Measurements from ENCODE around the gene CRABP1.
A peak's percentile ranks its signal among the peaks of the same experiment; 100 is the strongest.

Gene CRABP1

GRCh38 chr15:78347586-78348543 is 7.7 kb downstream of the CRABP1 start:
- no peak for TF ChIP-seq EZH2 (IDR thresholded peaks at IDR 0.05)
- TF ChIP-seq POLR2AphosphoS5 (IDR thresholded peaks at IDR 0.05; ENCODE audit: borderline replicate concordance, low read depth, low read length): no peak; the same call in 1 of the 2 replicates
- no peak for TF ChIP-seq FOXP2 (optimal IDR thresholded peaks at IDR 0.05; ENCODE audit: control extremely low read depth, extremely low read length, insufficient read depth)
- DNase-seq (ENCODE audit: low read depth, low spot score): peak; percentile 55
- peak overlapping the region; percentile 28 for H3K4me3 ChIP-seq
- no peaks in the 10 kb centered on the region; the same call in 1 of the 2 replicates for H3K36me3 ChIP-seq (ENCODE audit: insufficient read depth, low read length)
- no peak overlapping the region for H3K9ac ChIP-seq (ENCODE audit: insufficient read length)
- H3K9me3 ChIP-seq (ENCODE audit: low read depth, low read length): no peaks in the 10 kb centered on the region
- H3K27ac ChIP-seq: peak overlapping the region; percentile 92

GRCh38 chr15:78350058-78350457 is 9.9 kb downstream of the CRABP1 start:
- Histone ChIP-seq H3K36me3 (ENCODE audit: insufficient read depth, low read length) (no peaks in the 10 kb centered on the region), H3K4me3 (no peak overlapping the region), H3K9me3 (ENCODE audit: low read depth, low read length) (no peaks in the 10 kb centered on the region), H3K27ac (no peak overlapping the region), H3K9ac (ENCODE audit: insufficient read length) (no peak overlapping the region)
- no peak for DNase-seq (ENCODE audit: low read depth, low spot score)
- TF ChIP-seq EZH2 (IDR thresholded peaks at IDR 0.05) (no peak), FOXP2 (optimal IDR thresholded peaks at IDR 0.05; ENCODE audit: control extremely low read depth, extremely low read length, insufficient read depth) (no peak)

GRCh38 chr15:78351539-78351938 is 11.4 kb downstream of the CRABP1 start:
- DNase-seq (ENCODE audit: low read depth, low spot score): no peak
- H3K4me3 ChIP-seq: no peak overlapping the region
- no peak overlapping the region for H3K9ac ChIP-seq (ENCODE audit: insufficient read length)

GRCh38 chr15:78353093-78353492 is 12.9 kb downstream of the CRABP1 start:
- Histone ChIP-seq H3K27ac (no peak overlapping the region), H3K4me3 (no peak overlapping the region), H3K9ac (ENCODE audit: insufficient read length) (no peak overlapping the region), H3K36me3 (ENCODE audit: insufficient read depth, low read length) (no peaks in the 10 kb centered on the region), H3K9me3 (ENCODE audit: low read depth, low read length) (no peaks in the 10 kb centered on the region)
- no peak for DNase-seq (ENCODE audit: low read depth, low spot score)
- TF ChIP-seq FOXP2 (optimal IDR thresholded peaks at IDR 0.05; ENCODE audit: control extremely low read depth, extremely low read length, insufficient read depth): no peak
- no peak for TF ChIP-seq EZH2 (IDR thresholded peaks at IDR 0.05)
- no peak for TF ChIP-seq POLR2AphosphoS5 (IDR thresholded peaks at IDR 0.05; ENCODE audit: borderline replicate concordance, low read depth, low read length)

More at GRCh38 chr15:78351539-78351938, 11.4 kb downstream of the CRABP1 start:
- TF ChIP-seq POLR2AphosphoS5 (IDR thresholded peaks at IDR 0.05; ENCODE audit: borderline replicate concordance, low read depth, low read length) (no peak), EZH2 (IDR thresholded peaks at IDR 0.05) (no peak), FOXP2 (optimal IDR thresholded peaks at IDR 0.05; ENCODE audit: control extremely low read depth, extremely low read length, insufficient read depth) (no peak)
- H3K27ac ChIP-seq: no peak overlapping the region
- no peaks in the 10 kb centered on the region for H3K36me3 ChIP-seq (ENCODE audit: insufficient read depth, low read length)
- H3K9me3 ChIP-seq (ENCODE audit: low read depth, low read length): no peaks in the 10 kb centered on the region

- Histone ChIP-seq H3K4me3 (no peak overlapping the region), H3K9me3 (ENCODE audit: low read depth, low read length) (no peaks in the 10 kb centered on the region), H3K36me3 (ENCODE audit: insufficient read depth, low read length) (no peaks in the 10 kb centered on the region), H3K27ac (no peak overlapping the region), H3K9ac (ENCODE audit: insufficient read length) (no peak overlapping the region)
- no peak for DNase-seq (ENCODE audit: low read depth, low spot score)
- TF ChIP-seq FOXP2 (optimal IDR thresholded peaks at IDR 0.05; ENCODE audit: control extremely low read depth, extremely low read length, insufficient read depth) (no peak), POLR2AphosphoS5 (IDR thresholded peaks at IDR 0.05; ENCODE audit: borderline replicate concordance, low read depth, low read length) (no peak), EZH2 (IDR thresholded peaks at IDR 0.05) (no peak)
Measured at GRCh38 chr15:78355177-78355576, 15.0 kb downstream of the CRABP1 start.

- Histone ChIP-seq H3K9ac (ENCODE audit: insufficient read length) (no peak overlapping the region), H3K27ac (no peak overlapping the region), H3K36me3 (ENCODE audit: insufficient read depth, low read length) (no peaks in the 10 kb centered on the region), H3K9me3 (ENCODE audit: low read depth, low read length) (no peaks in the 10 kb centered on the region), H3K4me3 (no peak overlapping the region)
- no peak for TF ChIP-seq POLR2AphosphoS5 (IDR thresholded peaks at IDR 0.05; ENCODE audit: borderline replicate concordance, low read depth, low read length)
- no peak for TF ChIP-seq FOXP2 (optimal IDR thresholded peaks at IDR 0.05; ENCODE audit: control extremely low read depth, extremely low read length, insufficient read depth)
- no peak for TF ChIP-seq EZH2 (IDR thresholded peaks at IDR 0.05)
- no peak for DNase-seq (ENCODE audit: low read depth, low spot score)
Measured at GRCh38 chr15:78358102-78358870, 18.1 kb downstream of the CRABP1 start.

GRCh38 chr15:78359041-78359808 is 19.1 kb downstream of the CRABP1 start:
- no peak for TF ChIP-seq POLR2AphosphoS5 (IDR thresholded peaks at IDR 0.05; ENCODE audit: borderline replicate concordance, low read depth, low read length)
- no peak for TF ChIP-seq FOXP2 (optimal IDR thresholded peaks at IDR 0.05; ENCODE audit: control extremely low read depth, extremely low read length, insufficient read depth)
- no peak for TF ChIP-seq EZH2 (IDR thresholded peaks at IDR 0.05)
- Histone ChIP-seq H3K9me3 (ENCODE audit: low read depth, low read length) (no peaks in the 10 kb centered on the region), H3K4me3 (no peak overlapping the region), H3K27ac (peak overlapping the region; percentile 8; the same call in 1 of the 2 replicates), H3K36me3 (ENCODE audit: insufficient read depth, low read length) (no peaks in the 10 kb centered on the region), H3K9ac (ENCODE audit: insufficient read length) (no peak overlapping the region)
- no peak for DNase-seq (ENCODE audit: low read depth, low spot score)
